HepG2 (cell line): ENCODE data around the gene PCIF1. TPM values are rescaled to one million over a fixed set of nuclear protein-coding genes. Genes with fewer than 3 reads are reported as not detected.
A peak's percentile ranks its signal among the peaks of the same experiment; 100 is the strongest.

ENCODE experiments used
- ATAD3A ChIP-seq: sonication (generic); formaldehyde crosslinking; IDR thresholded peaks from 2 replicates; pipeline ENCODE4 v1.4.0; 2020; ENCODE audit warnings: missing genetic modification reagents
- GATAD2A ChIP-seq: IDR thresholded peaks from 2 replicates; pipeline ENCODE4 v1.6.1; 2016
- SMAD1 ChIP-seq: sonication (generic); formaldehyde crosslinking; IDR thresholded peaks from 2 replicates; pipeline ENCODE4 v1.4.0; 2020; ENCODE audit warnings: missing genetic modification reagents, low read depth, mild to moderate bottlenecking, borderline replicate concordance
- XRCC5 ChIP-seq: fragments of 200-400 bp; formaldehyde crosslinking; optimal IDR thresholded peaks from 2 replicates; pipeline ENCODE3; 2017; ENCODE audit warnings: mild to moderate bottlenecking, low read length
- ZNF34 ChIP-seq: sonication (generic); formaldehyde crosslinking; IDR thresholded peaks from 2 replicates; pipeline ENCODE4 v1.4.0; 2020; ENCODE audit warnings: mild to moderate bottlenecking, missing genetic modification reagents, borderline replicate concordance
- polyA plus RNA-seq, 8 experiments: library from polyadenylated mRNA; depleted of rRNA in 3 of 8; stranded (reverse) in 7 of 8; unstranded in 1 of 8; fragments of >200 nt; fragmentation: Illumina TruSeq in 4 of 8; extraction: Trizol in 4 of 8; gene quantifications; 2 replicates each; pipeline versions ENCODE4 v1.2.1 to v1.2.3, GENCODE V29; 2011 to 2016; ENCODE audit warnings: low read depth in 4 of 8, missing spikeins in 1 of 8, mixed read lengths in 1 of 8; ENCODE audit not compliant: insufficient read depth in 1 of 8
- total RNA-seq, 5 experiments: library from RNA; depleted of rRNA; stranded (reverse); fragments of >200 nt; fragmentation: Illumina TruSeq; extraction: Trizol; gene quantifications; 2 replicates each; pipeline ENCODE4 v1.2.3, GENCODE V29; 2016; ENCODE audit warnings: low read depth in 1 of 5
- TF ChIP-seq, protein P1 (sequence below): sonication (generic); formaldehyde crosslinking; IDR thresholded peaks from 2 replicates; pipeline ENCODE4 v1.4.0; 2020; ENCODE audit warnings: missing genetic modification reagents
- TF ChIP-seq, protein P2 (sequence below): sonication (generic); formaldehyde crosslinking; IDR thresholded peaks from 2 replicates; pipeline ENCODE4 v1.5.0; 2020; ENCODE audit warnings: mild to moderate bottlenecking, missing genetic modification reagents, moderate library complexity
- TF ChIP-seq, protein P3 (sequence below): sonication (generic); formaldehyde crosslinking; IDR thresholded peaks from 2 replicates; pipeline ENCODE4 v1.5.0; 2020; ENCODE audit warnings: mild to moderate bottlenecking, missing genetic modification reagents, borderline replicate concordance
- TF ChIP-seq, protein P4 (sequence below): sonication (generic); formaldehyde crosslinking; IDR thresholded peaks from 2 replicates; pipeline ENCODE4 v1.4.0; 2020; ENCODE audit warnings: mild to moderate bottlenecking, missing genetic modification reagents, borderline replicate concordance

Gene PCIF1
- total and polyA plus RNA-seq, 2 of the 13 experiments (the other 11 are each of a cell fraction or from before 2014, with no cell fraction given): 20.9 to 24.4 TPM

DNA sequence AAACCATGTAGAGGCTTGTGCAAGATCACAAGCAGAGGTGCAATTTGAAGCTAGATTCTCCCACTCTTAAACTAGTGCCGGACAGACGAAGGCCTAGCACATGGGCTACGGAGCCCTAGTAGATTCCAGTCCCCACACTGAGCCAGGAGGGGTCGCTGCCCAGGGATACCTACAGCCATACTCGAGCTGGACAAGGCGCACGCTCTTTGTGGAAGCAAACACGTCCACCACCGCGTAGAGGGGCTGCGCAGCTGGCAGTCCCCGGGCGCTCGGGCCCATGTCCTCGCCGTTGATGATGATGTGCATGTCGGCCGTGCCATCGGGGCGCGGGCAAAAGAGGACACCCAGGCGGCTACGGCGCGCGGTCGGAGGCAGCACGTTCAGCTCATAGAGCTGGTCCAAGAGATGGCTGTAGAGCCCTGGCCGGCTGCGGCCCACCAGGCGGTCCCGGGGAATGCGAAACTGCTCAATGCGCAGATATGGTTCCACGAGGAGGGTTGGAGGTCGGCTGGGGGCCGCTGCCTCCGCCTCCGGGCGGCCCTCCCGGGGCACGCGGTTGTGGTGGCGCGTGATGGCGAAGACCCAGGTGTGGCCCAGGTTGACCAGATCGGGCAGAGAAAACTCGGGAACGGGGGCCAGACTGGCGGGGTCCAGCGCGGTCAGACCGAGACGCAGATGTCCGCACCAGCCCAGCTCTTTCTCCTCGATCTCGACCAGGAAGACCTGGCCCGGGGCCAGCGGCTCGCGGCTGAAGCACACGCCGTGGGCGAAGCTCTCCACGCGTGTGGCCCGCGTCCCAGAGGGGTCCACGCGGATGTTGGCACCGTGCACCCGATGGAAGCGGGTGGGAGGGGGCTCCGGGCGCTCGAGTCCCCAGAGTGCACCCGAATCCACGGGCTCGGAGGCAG lies 44.2 kb upstream of the PCIF1 start (continued):
- TF ChIP-seq, protein P1, sequence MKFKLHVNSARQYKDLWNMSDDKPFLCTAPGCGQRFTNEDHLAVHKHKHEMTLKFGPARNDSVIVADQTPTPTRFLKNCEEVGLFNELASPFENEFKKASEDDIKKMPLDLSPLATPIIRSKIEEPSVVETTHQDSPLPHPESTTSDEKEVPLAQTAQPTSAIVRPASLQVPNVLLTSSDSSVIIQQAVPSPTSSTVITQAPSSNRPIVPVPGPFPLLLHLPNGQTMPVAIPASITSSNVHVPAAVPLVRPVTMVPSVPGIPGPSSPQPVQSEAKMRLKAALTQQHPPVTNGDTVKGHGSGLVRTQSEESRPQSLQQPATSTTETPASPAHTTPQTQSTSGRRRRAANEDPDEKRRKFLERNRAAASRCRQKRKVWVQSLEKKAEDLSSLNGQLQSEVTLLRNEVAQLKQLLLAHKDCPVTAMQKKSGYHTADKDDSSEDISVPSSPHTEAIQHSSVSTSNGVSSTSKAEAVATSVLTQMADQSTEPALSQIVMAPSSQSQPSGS: peak; percentile 89
- TF ChIP-seq GATAD2A (CRISPR knock-in tag) (peak; percentile 79), ATAD3A (CRISPR knock-in tag) (peak; percentile 68; the same call in 1 of the 2 replicates), ZNF34 (CRISPR knock-in tag) (no peak), SMAD1 (CRISPR knock-in tag) (no peak), XRCC5 (peak; percentile 93)
- TF ChIP-seq, protein P2, sequence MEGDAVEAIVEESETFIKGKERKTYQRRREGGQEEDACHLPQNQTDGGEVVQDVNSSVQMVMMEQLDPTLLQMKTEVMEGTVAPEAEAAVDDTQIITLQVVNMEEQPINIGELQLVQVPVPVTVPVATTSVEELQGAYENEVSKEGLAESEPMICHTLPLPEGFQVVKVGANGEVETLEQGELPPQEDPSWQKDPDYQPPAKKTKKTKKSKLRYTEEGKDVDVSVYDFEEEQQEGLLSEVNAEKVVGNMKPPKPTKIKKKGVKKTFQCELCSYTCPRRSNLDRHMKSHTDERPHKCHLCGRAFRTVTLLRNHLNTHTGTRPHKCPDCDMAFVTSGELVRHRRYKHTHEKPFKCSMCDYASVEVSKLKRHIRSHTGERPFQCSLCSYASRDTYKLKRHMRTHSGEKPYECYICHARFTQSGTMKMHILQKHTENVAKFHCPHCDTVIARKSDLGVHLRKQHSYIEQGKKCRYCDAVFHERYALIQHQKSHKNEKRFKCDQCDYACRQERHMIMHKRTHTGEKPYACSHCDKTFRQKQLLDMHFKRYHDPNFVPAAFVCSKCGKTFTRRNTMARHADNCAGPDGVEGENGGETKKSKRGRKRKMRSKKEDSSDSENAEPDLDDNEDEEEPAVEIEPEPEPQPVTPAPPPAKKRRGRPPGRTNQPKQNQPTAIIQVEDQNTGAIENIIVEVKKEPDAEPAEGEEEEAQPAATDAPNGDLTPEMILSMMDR (CRISPR knock-in tag): peak; percentile 98
- TF ChIP-seq, protein P3, sequence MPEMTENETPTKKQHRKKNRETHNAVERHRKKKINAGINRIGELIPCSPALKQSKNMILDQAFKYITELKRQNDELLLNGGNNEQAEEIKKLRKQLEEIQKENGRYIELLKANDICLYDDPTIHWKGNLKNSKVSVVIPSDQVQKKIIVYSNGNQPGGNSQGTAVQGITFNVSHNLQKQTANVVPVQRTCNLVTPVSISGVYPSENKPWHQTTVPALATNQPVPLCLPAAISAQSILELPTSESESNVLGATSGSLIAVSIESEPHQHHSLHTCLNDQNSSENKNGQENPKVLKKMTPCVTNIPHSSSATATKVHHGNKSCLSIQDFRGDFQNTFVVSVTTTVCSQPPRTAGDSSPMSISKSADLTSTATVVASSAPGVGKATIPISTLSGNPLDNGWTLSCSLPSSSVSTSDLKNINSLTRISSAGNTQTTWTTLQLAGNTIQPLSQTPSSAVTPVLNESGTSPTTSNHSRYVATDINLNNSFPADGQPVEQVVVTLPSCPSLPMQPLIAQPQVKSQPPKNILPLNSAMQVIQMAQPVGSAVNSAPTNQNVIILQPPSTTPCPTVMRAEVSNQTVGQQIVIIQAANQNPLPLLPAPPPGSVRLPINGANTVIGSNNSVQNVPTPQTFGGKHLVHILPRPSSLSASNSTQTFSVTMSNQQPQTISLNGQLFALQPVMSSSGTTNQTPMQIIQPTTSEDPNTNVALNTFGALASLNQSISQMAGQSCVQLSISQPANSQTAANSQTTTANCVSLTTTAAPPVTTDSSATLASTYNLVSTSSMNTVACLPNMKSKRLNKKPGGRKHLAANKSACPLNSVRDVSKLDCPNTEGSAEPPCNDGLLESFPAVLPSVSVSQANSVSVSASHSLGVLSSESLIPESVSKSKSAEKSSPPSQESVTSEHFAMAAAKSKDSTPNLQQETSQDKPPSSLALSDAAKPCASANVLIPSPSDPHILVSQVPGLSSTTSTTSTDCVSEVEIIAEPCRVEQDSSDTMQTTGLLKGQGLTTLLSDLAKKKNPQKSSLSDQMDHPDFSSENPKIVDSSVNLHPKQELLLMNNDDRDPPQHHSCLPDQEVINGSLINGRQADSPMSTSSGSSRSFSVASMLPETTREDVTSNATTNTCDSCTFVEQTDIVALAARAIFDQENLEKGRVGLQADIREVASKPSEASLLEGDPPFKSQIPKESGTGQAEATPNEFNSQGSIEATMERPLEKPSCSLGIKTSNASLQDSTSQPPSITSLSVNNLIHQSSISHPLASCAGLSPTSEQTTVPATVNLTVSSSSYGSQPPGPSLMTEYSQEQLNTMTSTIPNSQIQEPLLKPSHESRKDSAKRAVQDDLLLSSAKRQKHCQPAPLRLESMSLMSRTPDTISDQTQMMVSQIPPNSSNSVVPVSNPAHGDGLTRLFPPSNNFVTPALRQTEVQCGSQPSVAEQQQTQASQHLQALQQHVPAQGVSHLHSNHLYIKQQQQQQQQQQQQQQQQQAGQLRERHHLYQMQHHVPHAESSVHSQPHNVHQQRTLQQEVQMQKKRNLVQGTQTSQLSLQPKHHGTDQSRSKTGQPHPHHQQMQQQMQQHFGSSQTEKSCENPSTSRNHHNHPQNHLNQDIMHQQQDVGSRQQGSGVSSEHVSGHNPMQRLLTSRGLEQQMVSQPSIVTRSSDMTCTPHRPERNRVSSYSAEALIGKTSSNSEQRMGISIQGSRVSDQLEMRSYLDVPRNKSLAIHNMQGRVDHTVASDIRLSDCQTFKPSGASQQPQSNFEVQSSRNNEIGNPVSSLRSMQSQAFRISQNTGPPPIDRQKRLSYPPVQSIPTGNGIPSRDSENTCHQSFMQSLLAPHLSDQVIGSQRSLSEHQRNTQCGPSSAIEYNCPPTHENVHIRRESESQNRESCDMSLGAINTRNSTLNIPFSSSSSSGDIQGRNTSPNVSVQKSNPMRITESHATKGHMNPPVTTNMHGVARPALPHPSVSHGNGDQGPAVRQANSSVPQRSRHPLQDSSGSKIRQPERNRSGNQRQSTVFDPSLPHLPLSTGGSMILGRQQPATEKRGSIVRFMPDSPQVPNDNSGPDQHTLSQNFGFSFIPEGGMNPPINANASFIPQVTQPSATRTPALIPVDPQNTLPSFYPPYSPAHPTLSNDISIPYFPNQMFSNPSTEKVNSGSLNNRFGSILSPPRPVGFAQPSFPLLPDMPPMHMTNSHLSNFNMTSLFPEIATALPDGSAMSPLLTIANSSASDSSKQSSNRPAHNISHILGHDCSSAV: no peak
- TF ChIP-seq, protein P4, sequence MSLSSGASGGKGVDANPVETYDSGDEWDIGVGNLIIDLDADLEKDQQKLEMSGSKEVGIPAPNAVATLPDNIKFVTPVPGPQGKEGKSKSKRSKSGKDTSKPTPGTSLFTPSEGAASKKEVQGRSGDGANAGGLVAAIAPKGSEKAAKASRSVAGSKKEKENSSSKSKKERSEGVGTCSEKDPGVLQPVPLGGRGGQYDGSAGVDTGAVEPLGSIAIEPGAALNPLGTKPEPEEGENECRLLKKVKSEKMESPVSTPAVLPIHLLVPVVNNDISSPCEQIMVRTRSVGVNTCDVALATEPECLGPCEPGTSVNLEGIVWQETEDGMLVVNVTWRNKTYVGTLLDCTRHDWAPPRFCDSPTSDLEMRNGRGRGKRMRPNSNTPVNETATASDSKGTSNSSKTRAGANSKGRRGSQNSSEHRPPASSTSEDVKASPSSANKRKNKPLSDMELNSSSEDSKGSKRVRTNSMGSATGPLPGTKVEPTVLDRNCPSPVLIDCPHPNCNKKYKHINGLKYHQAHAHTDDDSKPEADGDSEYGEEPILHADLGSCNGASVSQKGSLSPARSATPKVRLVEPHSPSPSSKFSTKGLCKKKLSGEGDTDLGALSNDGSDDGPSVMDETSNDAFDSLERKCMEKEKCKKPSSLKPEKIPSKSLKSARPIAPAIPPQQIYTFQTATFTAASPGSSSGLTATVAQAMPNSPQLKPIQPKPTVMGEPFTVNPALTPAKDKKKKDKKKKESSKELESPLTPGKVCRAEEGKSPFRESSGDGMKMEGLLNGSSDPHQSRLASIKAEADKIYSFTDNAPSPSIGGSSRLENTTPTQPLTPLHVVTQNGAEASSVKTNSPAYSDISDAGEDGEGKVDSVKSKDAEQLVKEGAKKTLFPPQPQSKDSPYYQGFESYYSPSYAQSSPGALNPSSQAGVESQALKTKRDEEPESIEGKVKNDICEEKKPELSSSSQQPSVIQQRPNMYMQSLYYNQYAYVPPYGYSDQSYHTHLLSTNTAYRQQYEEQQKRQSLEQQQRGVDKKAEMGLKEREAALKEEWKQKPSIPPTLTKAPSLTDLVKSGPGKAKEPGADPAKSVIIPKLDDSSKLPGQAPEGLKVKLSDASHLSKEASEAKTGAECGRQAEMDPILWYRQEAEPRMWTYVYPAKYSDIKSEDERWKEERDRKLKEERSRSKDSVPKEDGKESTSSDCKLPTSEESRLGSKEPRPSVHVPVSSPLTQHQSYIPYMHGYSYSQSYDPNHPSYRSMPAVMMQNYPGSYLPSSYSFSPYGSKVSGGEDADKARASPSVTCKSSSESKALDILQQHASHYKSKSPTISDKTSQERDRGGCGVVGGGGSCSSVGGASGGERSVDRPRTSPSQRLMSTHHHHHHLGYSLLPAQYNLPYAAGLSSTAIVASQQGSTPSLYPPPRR (CRISPR knock-in tag): no peak
